Measurements from ENCODE around the gene TTC9B. TPM values are rescaled to one million over a fixed set of nuclear protein-coding genes. Genes with fewer than 3 reads are reported as not detected.
A peak's percentile ranks its signal among the peaks of the same experiment; 100 is the strongest.

Gene TTC9B
- total RNA-seq, 2 donors from 2014 or later: not detected

GRCh38 chr19:40191836-40192646, 26.1 kb downstream of the TTC9B start:
- Histone ChIP-seq H3K9me3 (no peaks in the 10 kb centered on the region), H3K27ac (peak overlapping the region; percentile 93), H3K4me1 (replicated peaks) (peaks cover 8% of the 10 kb centered on the region), H3K4me3 (peak overlapping the region; percentile 99), H3K36me3 (no peaks in the 10 kb centered on the region), H3K27me3 (replicated peaks; ENCODE audit: insufficient read depth) (no peaks in the 10 kb centered on the region)
- DNase-seq (ENCODE audit: low spot score): no peak
- TF ChIP-seq POLR2A (IDR thresholded peaks at IDR 0.05) (no peak), POLR2AphosphoS5 (IDR thresholded peaks at IDR 0.05) (no peak)
- TF ChIP-seq, protein P1, sequence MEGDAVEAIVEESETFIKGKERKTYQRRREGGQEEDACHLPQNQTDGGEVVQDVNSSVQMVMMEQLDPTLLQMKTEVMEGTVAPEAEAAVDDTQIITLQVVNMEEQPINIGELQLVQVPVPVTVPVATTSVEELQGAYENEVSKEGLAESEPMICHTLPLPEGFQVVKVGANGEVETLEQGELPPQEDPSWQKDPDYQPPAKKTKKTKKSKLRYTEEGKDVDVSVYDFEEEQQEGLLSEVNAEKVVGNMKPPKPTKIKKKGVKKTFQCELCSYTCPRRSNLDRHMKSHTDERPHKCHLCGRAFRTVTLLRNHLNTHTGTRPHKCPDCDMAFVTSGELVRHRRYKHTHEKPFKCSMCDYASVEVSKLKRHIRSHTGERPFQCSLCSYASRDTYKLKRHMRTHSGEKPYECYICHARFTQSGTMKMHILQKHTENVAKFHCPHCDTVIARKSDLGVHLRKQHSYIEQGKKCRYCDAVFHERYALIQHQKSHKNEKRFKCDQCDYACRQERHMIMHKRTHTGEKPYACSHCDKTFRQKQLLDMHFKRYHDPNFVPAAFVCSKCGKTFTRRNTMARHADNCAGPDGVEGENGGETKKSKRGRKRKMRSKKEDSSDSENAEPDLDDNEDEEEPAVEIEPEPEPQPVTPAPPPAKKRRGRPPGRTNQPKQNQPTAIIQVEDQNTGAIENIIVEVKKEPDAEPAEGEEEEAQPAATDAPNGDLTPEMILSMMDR (IDR thresholded peaks at IDR 0.05): no peak
- 24% methylated on average over 33 of the region's 62 CpGs for WGBS
- intact Hi-C loops (cut with DNase I): no loop called here

DNA sequence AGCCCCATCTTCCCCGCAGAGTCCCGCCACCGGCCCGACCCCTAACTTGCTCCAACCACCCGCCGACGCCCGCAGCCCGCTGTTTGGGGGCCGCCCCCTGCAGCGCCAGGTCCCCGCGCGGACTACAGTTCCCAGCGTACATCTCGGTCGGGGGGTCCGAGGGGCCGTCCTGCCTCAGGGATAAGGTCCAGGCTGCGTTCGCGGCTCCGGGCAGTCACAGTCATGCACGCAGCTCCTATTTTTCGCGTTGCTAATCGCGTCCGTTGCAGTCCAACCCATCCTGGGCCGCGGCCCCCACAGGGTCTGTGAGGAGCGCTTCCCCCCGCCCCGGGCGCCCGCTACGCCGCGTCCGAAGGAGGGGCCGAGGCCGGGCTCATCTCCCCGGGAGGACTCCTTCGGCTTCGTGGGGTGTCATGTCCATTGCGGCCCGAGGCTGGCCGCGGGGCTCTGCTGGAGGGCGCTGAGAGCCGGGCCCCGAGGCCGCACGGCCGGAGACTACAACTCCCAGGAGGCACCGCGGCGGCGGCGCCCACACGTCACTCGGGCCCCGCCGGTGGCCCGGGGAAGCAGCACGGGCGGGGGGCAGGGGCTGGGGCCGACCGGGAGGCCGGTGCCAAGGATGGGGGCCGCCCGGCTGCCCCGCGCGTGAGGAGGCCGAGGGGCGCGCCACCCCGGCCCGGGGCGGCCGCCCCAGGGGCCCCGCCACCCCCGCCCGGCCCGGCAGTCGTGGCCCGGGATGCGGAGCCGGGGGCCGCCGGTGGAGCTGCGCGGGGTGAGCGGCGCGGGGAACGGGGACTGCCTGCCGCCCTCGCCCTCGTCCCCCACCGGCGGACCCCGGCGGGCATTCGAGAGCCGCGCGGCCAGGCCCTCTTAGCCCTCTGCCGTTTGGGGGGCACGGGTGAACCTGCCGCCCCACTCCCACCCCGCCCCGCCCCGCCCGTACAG, 27.0 kb downstream of the TTC9B start, which contains the start of gene MAP3K10:
TSS of gene MAP3K10 (plus strand) at position 536 of the 945 bp plus-strand sequence. CDS start 606 bp downstream, outside the sequence.
- Histone ChIP-seq H3K36me3 (no peaks in the 10 kb centered on the region), H3K4me3 (peak within 1 kb of the TSS; percentile 99), H3K4me1 (replicated peaks) (peaks cover 8% of the 10 kb centered on the region), H3K9me3 (no peaks in the 10 kb centered on the region), H3K27me3 (replicated peaks; ENCODE audit: insufficient read depth) (no peaks in the 10 kb centered on the region), H3K27ac (peak within 1 kb of the TSS; percentile 93)
- peak; percentile 30 for TF ChIP-seq POLR2AphosphoS5 (IDR thresholded peaks at IDR 0.05)
- TF ChIP-seq POLR2A (IDR thresholded peaks at IDR 0.05): peak; percentile 3
- TF ChIP-seq, protein P1 (IDR thresholded peaks at IDR 0.05): peak in 1 of 4 experiments; percentile 16
- intact Hi-C loops (cut with DNase I): no loop called here
- 1% methylated on average over 41 of the region's 116 CpGs for WGBS
- peak; percentile 51 for DNase-seq (ENCODE audit: low spot score)

GRCh38 chr19:40184273-40184672, 33.9 kb downstream of the TTC9B start:
- Histone ChIP-seq H3K4me3 (no peak overlapping the region), H3K36me3 (no peaks in the 10 kb centered on the region), H3K27me3 (replicated peaks; ENCODE audit: insufficient read depth) (no peaks in the 10 kb centered on the region), H3K4me1 (replicated peaks) (no peaks in the 10 kb centered on the region), H3K27ac (no peak overlapping the region), H3K9me3 (no peaks in the 10 kb centered on the region)
- no peak for DNase-seq (ENCODE audit: low spot score)
- no peak for TF ChIP-seq POLR2AphosphoS5 (IDR thresholded peaks at IDR 0.05)
- no peak for TF ChIP-seq POLR2A (IDR thresholded peaks at IDR 0.05)
- TF ChIP-seq, protein P1 (IDR thresholded peaks at IDR 0.05): no peak
- WGBS: 78% methylated on average over 1 of the region's 1 CpG
- intact Hi-C loops (cut with DNase I): no loop called here

DNA sequence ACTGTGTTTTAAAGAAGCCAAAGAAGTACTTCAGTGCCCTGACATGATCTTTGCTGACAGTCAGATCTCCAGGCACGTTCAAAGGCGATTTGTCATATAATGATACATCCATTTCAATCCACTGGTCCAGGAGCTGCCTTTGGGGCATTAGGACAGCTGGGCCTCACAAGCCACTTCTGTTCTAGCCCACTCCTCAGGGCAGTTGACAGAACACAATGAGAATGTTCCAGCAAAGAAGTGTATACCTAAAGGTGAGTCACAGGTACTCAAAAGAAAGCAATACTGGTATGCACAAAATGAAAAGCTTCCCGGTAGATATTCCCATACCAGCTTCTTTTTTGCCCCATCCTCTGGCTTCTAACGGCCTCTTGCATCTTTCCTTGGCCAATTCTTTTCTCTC, 39.4 kb downstream of the TTC9B start:
- no peaks in the 10 kb centered on the region for H3K4me1 ChIP-seq (replicated peaks)
- no peaks in the 10 kb centered on the region for H3K36me3 ChIP-seq
- intact Hi-C loops (cut with DNase I): no loop called here
- TF ChIP-seq POLR2A (IDR thresholded peaks at IDR 0.05) (no peak), POLR2AphosphoS5 (IDR thresholded peaks at IDR 0.05) (no peak)
- TF ChIP-seq, protein P1 (IDR thresholded peaks at IDR 0.05): no peak
- no peaks in the 10 kb centered on the region for H3K9me3 ChIP-seq
- H3K4me3 ChIP-seq: no peak overlapping the region
- no peaks in the 10 kb centered on the region for H3K27me3 ChIP-seq (replicated peaks; ENCODE audit: insufficient read depth)
- H3K27ac ChIP-seq: no peak overlapping the region
- no peak for DNase-seq (ENCODE audit: low spot score)
- WGBS: 87% methylated on average over 4 of the region's 4 CpGs
